H1 (cell line): ENCODE data around the gene UBE2V1. TPM values are rescaled to one million over a fixed set of nuclear protein-coding genes. Genes with fewer than 3 reads are reported as not detected.

Source experiments
- CTCF ChIA-PET: fragments of 300-600 bp; sonication (Branson Sonifier 250); formaldehyde crosslinking; loops from one replicate; lab custom pipeline; 2021; ENCODE audit not compliant: partially characterized antibody; lab: Charles Lee
- POLR2A ChIA-PET: fragments of 300-600 bp; sonication (Branson Sonifier 250); formaldehyde crosslinking; loops from one replicate; lab custom pipeline; 2021; ENCODE audit warnings: inconsistent platforms; ENCODE audit not compliant: partially characterized antibody; lab: Charles Lee
- DNase-seq, 2 experiments: peaks; one replicate each; pipeline versions ENCODE4 v3.0.0 to v3.0.0-alpha.2; 2010 to 2022; ENCODE audit warnings: low spot score in 2 of 2, low read depth in 1 of 2, mixed read lengths in 1 of 2
- FAIRE-seq: peaks from 2 replicates; lab custom pipeline; 2011; peaks lifted over from hg19 to GRCh38; lab: Jason Lieb, UNC
- H2AFZ ChIP-seq: 2 replicates; pipeline ENCODE4 v1.8.1; 2012; ENCODE audit warnings: low read length, inconsistent platforms
- H2AK5ac ChIP-seq: 2 replicates; pipeline ENCODE4 v1.6.1; 2013; ENCODE audit warnings: low read depth, low read length
- H2BK120ac ChIP-seq: replicated peaks from 2 replicates; pipeline ENCODE3; 2013; ENCODE audit warnings: low read depth, low read length, inconsistent platforms
- H2BK12ac ChIP-seq: 2 replicates; pipeline ENCODE4 v1.6.1; 2013; ENCODE audit warnings: low read depth, low read length
- H2BK15ac ChIP-seq: 2 replicates; pipeline ENCODE4 v1.6.1; 2013; ENCODE audit warnings: low read length
- H2BK20ac ChIP-seq: 2 replicates; pipeline ENCODE4 v1.6.1; 2013; ENCODE audit warnings: low read length
- H2BK5ac ChIP-seq: 2 replicates; pipeline ENCODE4 v1.6.1; 2013; ENCODE audit warnings: low read depth, low read length
- H3K14ac ChIP-seq: 2 replicates; pipeline ENCODE4 v1.6.1; 2013; ENCODE audit warnings: inconsistent platforms; ENCODE audit not compliant: insufficient read length
- H3K18ac ChIP-seq: 2 replicates; pipeline ENCODE4 v1.6.1; 2013; ENCODE audit warnings: low read length; ENCODE audit errors: extremely low read depth
- H3K23ac ChIP-seq: 2 replicates; pipeline ENCODE4 v1.6.1; 2013; ENCODE audit warnings: inconsistent platforms; ENCODE audit not compliant: insufficient read length
- H3K23me2 ChIP-seq: 2 replicates; pipeline ENCODE4 v1.6.1; 2013; ENCODE audit warnings: low read depth, low read length
- H3K27ac ChIP-seq: 2 replicates; pipeline ENCODE4 v1.6.1; 2011; ENCODE audit warnings: low read depth, low read length, inconsistent platforms
- H3K27me3 ChIP-seq, 4 experiments: replicated peaks in 1 of 4; 1 replicate in 1 of 4; 2 replicates in 3 of 4; pipeline versions ENCODE4 v1.6.1 to v1.8.1; 2011 to 2013; ENCODE audit warnings: low read length in 3 of 4, mild to moderate bottlenecking in 3 of 4, inconsistent platforms in 2 of 4, mixed read lengths in 2 of 4, moderate library complexity in 1 of 4; ENCODE audit not compliant: control insufficient read depth in 3 of 4, insufficient read depth in 3 of 4; ENCODE audit errors: extremely low read depth in 1 of 4
- H3K36me3 ChIP-seq, 4 experiments: 2 replicates each; pipeline versions ENCODE4 v1.6.1 to v1.8.1; 2011 to 2013; ENCODE audit warnings: mild to moderate bottlenecking in 4 of 4, low read length in 3 of 4, moderate library complexity in 2 of 4, control low read depth in 1 of 4, inconsistent platforms in 1 of 4; ENCODE audit not compliant: insufficient read depth in 4 of 4, control insufficient read depth in 2 of 4
- H3K4ac ChIP-seq: replicated peaks from 2 replicates; pipeline ENCODE3; 2013; ENCODE audit warnings: low read length, low read depth, mixed read lengths, inconsistent platforms; ENCODE audit not compliant: insufficient read length
- H3K4me1 ChIP-seq, 4 experiments: replicated peaks in 1 of 4; 1 replicate in 1 of 4; 2 replicates in 3 of 4; pipeline versions ENCODE4 v1.6.1 to v1.8.1; 2011 to 2013; ENCODE audit warnings: low read length in 3 of 4, inconsistent platforms in 2 of 4, mixed read lengths in 1 of 4; ENCODE audit not compliant: insufficient read depth in 4 of 4, control insufficient read depth in 3 of 4
- H3K4me2 ChIP-seq, 2 experiments: 2 replicates each; pipeline versions ENCODE4 v1.6.1 to v1.8.1; 2011 to 2013; ENCODE audit warnings: low read depth in 2 of 2, low read length in 2 of 2, control low read depth in 1 of 2, inconsistent platforms in 1 of 2, mild to moderate bottlenecking in 1 of 2; ENCODE audit not compliant: insufficient read depth in 1 of 2
- H3K4me3 ChIP-seq, 4 experiments: fragments of 200-600, 300-600 bp in 1 of 4; sonication (generic), shearing (Covaris generic), sonication (Bioruptor Twin) in 1 of 4; 2 replicates each; pipeline versions ENCODE4 v1.5.1 to v1.8.1; 2011 to 2016; ENCODE audit warnings: low read length in 4 of 4, low read depth in 3 of 4, control low read depth in 2 of 4, inconsistent platforms in 2 of 4, mild to moderate bottlenecking in 2 of 4, mixed read lengths in 1 of 4, moderate library complexity in 1 of 4; ENCODE audit not compliant: insufficient read depth in 2 of 4; ENCODE audit errors: extremely low read depth in 1 of 4
- H3K56ac ChIP-seq: replicated peaks from 2 replicates; pipeline ENCODE3; 2013; ENCODE audit warnings: low read depth, mild to moderate bottlenecking, mixed read lengths, low read length, inconsistent platforms; ENCODE audit not compliant: insufficient read length
- H3K79me1 ChIP-seq: 2 replicates; pipeline ENCODE4 v1.6.1; 2013; ENCODE audit warnings: low read depth, low read length, control low read depth
- H3K79me2 ChIP-seq, 2 experiments: 2 replicates each; pipeline versions ENCODE4 v1.6.1 to v1.8.1; 2012 to 2013; ENCODE audit warnings: low read length in 2 of 2, mild to moderate bottlenecking in 2 of 2, inconsistent platforms in 1 of 2; ENCODE audit not compliant: insufficient read depth in 2 of 2, control insufficient read depth in 1 of 2
- H3K9ac ChIP-seq, 4 experiments: replicated peaks in 1 of 4; 1 replicate in 1 of 4; 2 replicates in 3 of 4; pipeline versions ENCODE4 v1.6.1 to v1.8.1; 2011 to 2013; ENCODE audit warnings: low read depth in 3 of 4, low read length in 3 of 4, control low read depth in 2 of 4, mild to moderate bottlenecking in 2 of 4, moderate library complexity in 2 of 4, inconsistent platforms in 1 of 4; ENCODE audit errors: extremely low read depth in 1 of 4
- H3K9me3 ChIP-seq, 2 experiments: 2 replicates each; pipeline versions ENCODE4 v1.6.1 to v1.8.1; 2012 to 2013; ENCODE audit warnings: mild to moderate bottlenecking in 2 of 2, moderate library complexity in 2 of 2, control low read depth in 1 of 2, inconsistent platforms in 1 of 2, low read depth in 1 of 2, low read length in 1 of 2, mixed read lengths in 1 of 2; ENCODE audit not compliant: insufficient read depth in 2 of 2
- H4K20me1 ChIP-seq, 2 experiments: replicated peaks in 1 of 2; 2 replicates each; pipeline versions ENCODE3 to v1.8.1; 2011 to 2013; ENCODE audit warnings: inconsistent platforms in 2 of 2, low read length in 2 of 2, mild to moderate bottlenecking in 1 of 2; ENCODE audit not compliant: insufficient read depth in 2 of 2, control insufficient read depth in 1 of 2
- H4K5ac ChIP-seq: 2 replicates; pipeline ENCODE4 v1.6.1; 2013; ENCODE audit warnings: low read length, low read depth, mixed read lengths, inconsistent platforms; ENCODE audit not compliant: insufficient read length
- H4K8ac ChIP-seq: 2 replicates; pipeline ENCODE4 v1.8.0; 2013; ENCODE audit warnings: mild to moderate bottlenecking, moderate library complexity, low read length, inconsistent platforms; ENCODE audit not compliant: insufficient read depth; ENCODE audit errors: extremely low read depth
- H4K91ac ChIP-seq: replicated peaks from 2 replicates; pipeline ENCODE3; 2013; ENCODE audit warnings: low read length, mixed read lengths, inconsistent platforms; ENCODE audit not compliant: insufficient read length
- HDAC6 ChIP-seq: IDR thresholded peaks from one replicate; pipeline ENCODE4 v1.7.1; 2012; ENCODE audit warnings: low read depth, mild to moderate bottlenecking, inconsistent platforms, low read length, moderate library complexity
- POU5F1 ChIP-seq: IDR thresholded peaks from 2 replicates; pipeline ENCODE4 v1.6.1; 2011; ENCODE audit warnings: low read depth, mild to moderate bottlenecking, low read length, moderate library complexity
- RFX5 ChIP-seq: IDR thresholded peaks from 2 replicates; pipeline ENCODE4 v1.6.1; 2011; ENCODE audit warnings: low read depth, low read length, improper control_type of control experiment, borderline replicate concordance
- WGBS, 2 experiments: shearing (Covaris generic) in 1 of 2; methylation state at CpG; one replicate each; pipeline versions ENCODE4 v1.1.6 to v1.1.7; 2013 to 2015; ENCODE audit warnings: low lambda C conversion rate in 2 of 2, mixed read lengths in 2 of 2, inconsistent platforms in 1 of 2, low coverage in 1 of 2, missing lambda C conversion rate in 1 of 2; ENCODE audit not compliant: insufficient replicate concordance in 2 of 2, insufficient coverage in 1 of 2, insufficient read length in 1 of 2; ENCODE audit errors: extremely low coverage in 1 of 2, missing lambda C conversion rate in 1 of 2; 5-methylcytosine and 5-hydroxymethylcytosine counted together
- polyA plus RNA-seq, 7 experiments: library from polyadenylated mRNA; depleted of rRNA in 3 of 7; stranded (reverse) in 5 of 7; unstranded in 2 of 7; fragments of >200 nt in 5 of 7; fragments of 200-250 nt in 2 of 7; gene quantifications; 1 replicate in 5 of 7; 2 replicates in 1 of 7; 4 replicates in 1 of 7; pipeline versions ENCODE4 v1.2.1 to v1.2.3, GENCODE V29; 2011 to 2013; ENCODE audit warnings: missing spikeins in 2 of 7, mixed read lengths in 2 of 7
- total RNA-seq: library from RNA; stranded (reverse); fragmentation: NEBNext Ultra II Directional; extraction: Animal tissue kit (Norgen Biotek cat#: 25700); gene quantifications from 2 replicates; pipeline ENCODE4 v1.2.1, GENCODE V29; 2021

Gene UBE2V1
- total and polyA plus RNA-seq, 2 of the 8 experiments (the other 6 are each of a cell fraction or from before 2014, with no cell fraction given), result 141 to 184 TPM

DNA sequence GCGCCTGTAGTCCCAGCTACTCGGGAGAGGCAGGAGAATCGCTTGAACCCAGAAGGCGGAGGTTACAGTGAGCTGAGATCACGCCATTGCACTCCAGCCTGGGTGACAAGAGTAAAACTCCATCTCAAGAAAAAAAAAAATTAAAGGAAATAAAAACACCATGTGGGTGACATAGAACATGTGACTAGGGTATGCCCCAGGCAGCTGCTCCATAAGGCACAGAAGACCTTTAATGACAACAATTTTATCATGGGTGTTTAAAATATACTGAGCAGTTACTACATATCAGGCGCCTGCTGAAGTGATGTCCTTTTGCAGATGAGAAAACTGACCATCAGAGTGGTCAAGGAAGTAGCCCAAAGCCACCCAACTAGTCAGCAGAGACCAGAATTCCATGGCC is 32.6 kb upstream of the UBE2V1 start:
- Histone ChIP-seq H2BK20ac (no peak overlapping the region), H4K5ac (no peak overlapping the region), H2AFZ (no peak overlapping the region), H3K79me2 (peaks cover 0 to 67% of the 10 kb centered on the region in 2 experiments; a peak in 2 of 4 replicates), H3K27me3 (no peaks in the 10 kb centered on the region), H2BK5ac (no peak overlapping the region), H3K27ac (no peak overlapping the region), H3K36me3 (peaks cover 0 to 35% (median 9%) of the 10 kb centered on the region in 4 experiments; a peak in 4 of 8 replicates), H3K9ac (no peak overlapping the region), H4K91ac (no peak overlapping the region), H3K56ac (no peak overlapping the region), H2BK12ac (no peak overlapping the region), H3K79me1 (peaks cover 28% of the 10 kb centered on the region), H3K4me2 (no peak overlapping the region), H4K20me1 (peaks cover 15 to 28% of the 10 kb centered on the region in 2 experiments), H4K8ac (no peak overlapping the region), H3K23me2 (no peaks in the 10 kb centered on the region), H3K18ac (no peak overlapping the region), H3K14ac (no peak overlapping the region), H3K4me3 (no peak overlapping the region), H3K4me1 (peaks cover 7 to 19% (median 15%) of the 10 kb centered on the region in 4 experiments), H2BK15ac (no peak overlapping the region), H3K23ac (no peak overlapping the region), H2BK120ac (no peak overlapping the region), H3K4ac (no peak overlapping the region), H2AK5ac (no peak overlapping the region), H3K9me3 (no peaks in the 10 kb centered on the region)
- ChIA-PET CTCF (interaction anchor here (0.6 to 1.4 kb wide), 6 partner anchors 11 to 428 kb away, joined by 3 read pairs; no protein-coding TSS in a partner anchor), POLR2A (interaction anchor here (2.4 kb wide), 1 partner anchor 24 kb away, joined by 8 read pairs; no protein-coding TSS in a partner anchor)
- WGBS, 2 experiments, result 97% methylated on average over 6 of the region's 6 CpGs; no CpG with 5 or more reads in 1 of the 2 experiments
- FAIRE-seq, result no peak
- DNase-seq, result no peak
- TF ChIP-seq POU5F1 (no peak), RFX5 (no peak), HDAC6 (no peak)
